ENCODE data around the gene OR7C2. TPM values are rescaled to one million over a fixed set of nuclear protein-coding genes. Genes with fewer than 3 reads are reported as not detected.

The OR7C2 gene
- total and polyA plus RNA-seq, 2 of the 13 experiments (the other 11 are each of a cell fraction or from before 2014, with no cell fraction given), result not detected

DNA sequence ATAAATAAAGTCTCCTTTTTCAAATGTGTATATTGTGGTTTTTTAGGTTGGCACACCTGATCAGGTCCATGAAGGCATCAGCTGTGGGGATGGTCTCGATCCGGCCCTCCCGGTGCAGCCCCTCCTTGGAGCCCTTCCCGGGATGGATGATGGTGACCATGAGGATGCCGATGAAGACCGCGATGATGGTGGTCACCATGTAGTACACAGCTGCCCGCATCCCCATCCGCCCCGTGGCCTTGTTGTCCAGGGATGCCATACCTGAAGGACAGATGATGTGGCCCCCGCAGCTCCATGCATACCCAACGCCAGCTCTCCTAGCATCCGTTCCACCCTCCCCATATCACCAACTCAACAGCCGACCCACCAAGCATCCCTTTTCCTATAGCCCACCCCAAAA, 27.0 kb downstream of the OR7C2 start:
- Histone ChIP-seq H3K9me3 (ENCODE audit: low read length) (no peaks in the 10 kb centered on the region), H3K27ac (ENCODE audit: extremely low read length, insufficient read depth, low read length) (no peak overlapping the region), H3K4me2 (ENCODE audit: low read depth, low read length) (no peak overlapping the region), H3K4me3 (replicated peaks in 1 of 3; ENCODE audit: insufficient read depth in 1 of 3, low read depth in 2 of 3, low read length in 3 of 3) (no peak overlapping the region), H3K27me3 (ENCODE audit: control insufficient read depth in 1 of 2, insufficient read depth in 2 of 2, low read length in 2 of 2) (no peaks in the 10 kb centered on the region), H3K9ac (ENCODE audit: insufficient read depth, low read depth, low read length) (no peak overlapping the region), H3K79me2 (ENCODE audit: insufficient read depth, low read length) (no peaks in the 10 kb centered on the region), H3K4me1 (ENCODE audit: insufficient read depth, low read length) (no peaks in the 10 kb centered on the region), H3K36me3 (replicated peaks in 1 of 2; ENCODE audit: control insufficient read depth in 1 of 2, insufficient read depth in 2 of 2, low read length in 2 of 2) (no peaks in the 10 kb centered on the region), H4K20me1 (ENCODE audit: insufficient read depth, low read length) (no peaks in the 10 kb centered on the region), H2AFZ (ENCODE audit: low read length) (no peak overlapping the region)
- ChIA-PET CTCF (ENCODE audit: low intra/inter-chr PET ratio, low total read pairs) (no interaction called here), POLR2A (no interaction called here)
- intact Hi-C loops (cut with micrococcal nuclease; ENCODE audit: unreplicated experiment), result no loop called here
- FAIRE-seq (no peak), ATAC-seq (no peak), DNase-seq (ENCODE audit: low spot score) (no peak)
- TF ChIP-seq, protein P1, sequence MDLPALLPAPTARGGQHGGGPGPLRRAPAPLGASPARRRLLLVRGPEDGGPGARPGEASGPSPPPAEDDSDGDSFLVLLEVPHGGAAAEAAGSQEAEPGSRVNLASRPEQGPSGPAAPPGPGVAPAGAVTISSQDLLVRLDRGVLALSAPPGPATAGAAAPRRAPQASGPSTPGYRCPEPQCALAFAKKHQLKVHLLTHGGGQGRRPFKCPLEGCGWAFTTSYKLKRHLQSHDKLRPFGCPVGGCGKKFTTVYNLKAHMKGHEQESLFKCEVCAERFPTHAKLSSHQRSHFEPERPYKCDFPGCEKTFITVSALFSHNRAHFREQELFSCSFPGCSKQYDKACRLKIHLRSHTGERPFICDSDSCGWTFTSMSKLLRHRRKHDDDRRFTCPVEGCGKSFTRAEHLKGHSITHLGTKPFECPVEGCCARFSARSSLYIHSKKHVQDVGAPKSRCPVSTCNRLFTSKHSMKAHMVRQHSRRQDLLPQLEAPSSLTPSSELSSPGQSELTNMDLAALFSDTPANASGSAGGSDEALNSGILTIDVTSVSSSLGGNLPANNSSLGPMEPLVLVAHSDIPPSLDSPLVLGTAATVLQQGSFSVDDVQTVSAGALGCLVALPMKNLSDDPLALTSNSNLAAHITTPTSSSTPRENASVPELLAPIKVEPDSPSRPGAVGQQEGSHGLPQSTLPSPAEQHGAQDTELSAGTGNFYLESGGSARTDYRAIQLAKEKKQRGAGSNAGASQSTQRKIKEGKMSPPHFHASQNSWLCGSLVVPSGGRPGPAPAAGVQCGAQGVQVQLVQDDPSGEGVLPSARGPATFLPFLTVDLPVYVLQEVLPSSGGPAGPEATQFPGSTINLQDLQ (CRISPR knock-in tag; IDR thresholded peaks at IDR 0.05), result no peak
- TF ChIP-seq HMG20A (CRISPR knock-in tag; IDR thresholded peaks at IDR 0.05; ENCODE audit: borderline replicate concordance) (no peak), KDM3A (CRISPR knock-in tag; IDR thresholded peaks at IDR 0.05; ENCODE audit: low read depth) (no peak), KDM5A (IDR thresholded peaks at IDR 0.05; ENCODE audit: borderline replicate concordance, low read length) (no peak), ZNF883 (CRISPR knock-in tag; IDR thresholded peaks at IDR 0.05; ENCODE audit: not compliant biosample characterization) (no peak)
- TF ChIP-seq, protein P2, sequence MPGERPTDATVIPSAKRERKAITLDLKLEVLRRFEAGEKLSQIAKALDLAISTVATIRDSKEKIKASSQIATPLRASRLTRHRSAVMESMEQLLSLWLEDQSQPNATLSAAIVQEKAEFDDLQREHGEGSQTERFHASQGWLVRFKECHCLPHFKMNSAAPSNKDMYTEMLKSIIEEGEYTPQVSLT (CRISPR knock-in tag; IDR thresholded peaks at IDR 0.05; ENCODE audit: borderline replicate concordance, low read depth), result no peak
- TF ChIP-seq, protein P3, sequence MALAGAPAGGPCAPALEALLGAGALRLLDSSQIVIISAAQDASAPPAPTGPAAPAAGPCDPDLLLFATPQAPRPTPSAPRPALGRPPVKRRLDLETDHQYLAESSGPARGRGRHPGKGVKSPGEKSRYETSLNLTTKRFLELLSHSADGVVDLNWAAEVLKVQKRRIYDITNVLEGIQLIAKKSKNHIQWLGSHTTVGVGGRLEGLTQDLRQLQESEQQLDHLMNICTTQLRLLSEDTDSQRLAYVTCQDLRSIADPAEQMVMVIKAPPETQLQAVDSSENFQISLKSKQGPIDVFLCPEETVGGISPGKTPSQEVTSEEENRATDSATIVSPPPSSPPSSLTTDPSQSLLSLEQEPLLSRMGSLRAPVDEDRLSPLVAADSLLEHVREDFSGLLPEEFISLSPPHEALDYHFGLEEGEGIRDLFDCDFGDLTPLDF (CRISPR knock-in tag; IDR thresholded peaks at IDR 0.05), result no peak
- TF ChIP-seq, protein P4, sequence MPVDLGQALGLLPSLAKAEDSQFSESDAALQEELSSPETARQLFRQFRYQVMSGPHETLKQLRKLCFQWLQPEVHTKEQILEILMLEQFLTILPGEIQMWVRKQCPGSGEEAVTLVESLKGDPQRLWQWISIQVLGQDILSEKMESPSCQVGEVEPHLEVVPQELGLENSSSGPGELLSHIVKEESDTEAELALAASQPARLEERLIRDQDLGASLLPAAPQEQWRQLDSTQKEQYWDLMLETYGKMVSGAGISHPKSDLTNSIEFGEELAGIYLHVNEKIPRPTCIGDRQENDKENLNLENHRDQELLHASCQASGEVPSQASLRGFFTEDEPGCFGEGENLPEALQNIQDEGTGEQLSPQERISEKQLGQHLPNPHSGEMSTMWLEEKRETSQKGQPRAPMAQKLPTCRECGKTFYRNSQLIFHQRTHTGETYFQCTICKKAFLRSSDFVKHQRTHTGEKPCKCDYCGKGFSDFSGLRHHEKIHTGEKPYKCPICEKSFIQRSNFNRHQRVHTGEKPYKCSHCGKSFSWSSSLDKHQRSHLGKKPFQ (CRISPR knock-in tag; IDR thresholded peaks at IDR 0.05; ENCODE audit: insufficient replicate concordance), result no peak
- WGBS (ENCODE audit: low lambda C conversion rate), result 32% methylated on average over 10 of the region's 14 CpGs
- in situ Hi-C loops (cut with HindIII; ENCODE audit: extremely low pct_ligation_motif_present, low pct_unique_long_range_greater_than_20kb), result no loop called here
- no TSS peak for BruUV-seq (replicated peaks)
